ENCODE data around the gene SPRED1. TPM values are rescaled to one million over a fixed set of nuclear protein-coding genes. Genes with fewer than 3 reads are reported as not detected.
"Not testable (repeated sequence)": the region's sequence is repeated elsewhere in the genome, so short reads cannot be mapped to it uniquely, and the experiment has no call there.

SPRED1 gene
- total and polyA plus RNA-seq, 4 donors = 10.3 to 54.6 (median 25.1) TPM

DNA sequence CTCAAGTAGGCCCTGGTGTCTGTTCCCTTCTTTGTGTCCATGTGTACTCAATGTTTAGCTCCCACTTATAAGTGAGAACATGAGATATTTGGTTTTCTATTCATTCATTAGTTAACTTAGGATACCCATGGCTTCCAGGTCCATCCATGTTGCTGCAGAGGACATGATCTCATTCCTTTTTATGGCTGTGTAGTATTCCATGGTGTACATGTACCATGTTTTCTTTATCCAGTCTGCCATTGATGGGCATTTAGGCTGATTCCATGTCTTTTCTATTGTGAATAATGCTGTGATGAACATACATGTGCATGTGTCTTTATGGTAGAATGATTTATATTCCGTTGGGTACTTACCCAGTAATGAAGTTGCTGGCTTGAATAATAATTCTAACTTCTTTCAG, 24.6 kb downstream of the SPRED1 start:
- ATAC-seq (ENCODE audit: low FRiP score); H3K4me3 ChIP-seq (ENCODE audit: low read length in 2 of 2); H3K27me3 ChIP-seq (ENCODE audit: control insufficient read depth in 1 of 2, insufficient read depth in 2 of 2, low read length in 1 of 2); H3K9me3 ChIP-seq (ENCODE audit: control insufficient read depth, low read length); intact Hi-C loops (cut with DNase I); H3K4me1 ChIP-seq (ENCODE audit: control insufficient read depth in 1 of 2, insufficient read depth in 2 of 2, low read length in 2 of 2); DNase-seq; H3K36me3 ChIP-seq (ENCODE audit: control insufficient read depth in 1 of 2, insufficient read depth in 2 of 2, low read length in 1 of 2); H3K27ac ChIP-seq (ENCODE audit: low read depth in 1 of 2, low read length in 2 of 2): not testable (repeated sequence)
- 0% methylated on average over 1 of the region's 1 CpG for WGBS, 2 donors

DNA sequence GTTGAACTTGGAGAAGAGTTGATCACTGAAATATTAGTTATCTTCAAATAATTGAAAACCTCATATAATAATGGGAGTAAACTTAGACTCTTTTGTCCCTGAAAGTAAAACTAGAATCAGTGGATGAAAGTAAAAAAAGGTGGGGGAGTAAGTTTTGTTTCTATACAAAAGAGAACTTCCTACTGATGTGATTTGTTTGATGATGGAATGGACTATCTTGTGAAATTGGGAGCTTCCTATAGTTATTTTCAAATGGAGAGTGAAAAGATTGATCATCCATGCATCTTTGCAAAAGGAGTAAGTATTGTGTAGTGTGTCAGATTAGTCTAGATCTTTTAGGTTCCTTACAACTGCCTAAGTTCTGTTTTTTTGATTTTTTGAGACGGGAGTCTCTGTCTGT, 28.4 kb downstream of the SPRED1 start:
- no peak overlapping the region for H3K27ac ChIP-seq (ENCODE audit: low read depth in 1 of 2, low read length in 2 of 2)
- WGBS, 2 donors = 87 to 89% methylated on average over 1 of the region's 1 CpG
- H3K27me3 ChIP-seq (ENCODE audit: control insufficient read depth in 1 of 2, insufficient read depth in 2 of 2, low read length in 1 of 2) = no peaks in the 10 kb centered on the region
- ATAC-seq (ENCODE audit: low FRiP score) (no peak), DNase-seq (no peak)
- peaks cover 0 to 5% of the 10 kb centered on the region in 2 donors for H3K4me1 ChIP-seq (ENCODE audit: control insufficient read depth in 1 of 2, insufficient read depth in 2 of 2, low read length in 2 of 2)
- no peaks in the 10 kb centered on the region for H3K9me3 ChIP-seq (ENCODE audit: control insufficient read depth, low read length)
- intact Hi-C loops (cut with DNase I) = no loop called here
- no peak overlapping the region for H3K4me3 ChIP-seq (ENCODE audit: low read length in 2 of 2)
- H3K36me3 ChIP-seq (ENCODE audit: control insufficient read depth in 1 of 2, insufficient read depth in 2 of 2, low read length in 1 of 2) = no peaks in the 10 kb centered on the region

DNA sequence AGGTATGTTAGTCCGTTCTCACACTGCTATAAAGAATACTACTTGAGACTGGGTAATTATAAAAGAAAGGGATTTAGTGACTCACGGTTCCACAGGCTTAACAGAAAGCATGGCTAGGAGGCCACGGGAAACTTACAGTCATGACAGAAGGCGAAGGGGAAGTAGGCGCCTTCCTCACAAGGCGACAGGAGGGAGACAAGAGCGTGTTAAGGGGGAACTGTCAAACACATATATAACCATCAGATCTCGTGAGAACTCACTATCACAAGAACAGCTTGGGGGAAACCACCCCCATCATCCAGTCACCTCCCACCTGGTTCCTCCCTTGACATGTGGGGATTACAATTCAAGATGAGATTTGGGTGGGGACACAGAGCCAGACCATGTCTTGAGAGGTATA, 30.4 kb downstream of the SPRED1 start:
- Histone ChIP-seq H3K4me3 (ENCODE audit: low read length in 2 of 2) (no peak overlapping the region), H3K9me3 (ENCODE audit: control insufficient read depth, low read length) (no peaks in the 10 kb centered on the region), H3K27me3 (ENCODE audit: control insufficient read depth in 1 of 2, insufficient read depth in 2 of 2, low read length in 1 of 2) (no peaks in the 10 kb centered on the region), H3K27ac (ENCODE audit: low read depth in 1 of 2, low read length in 2 of 2) (no peak overlapping the region), H3K36me3 (ENCODE audit: control insufficient read depth in 1 of 2, insufficient read depth in 2 of 2, low read length in 1 of 2) (no peaks in the 10 kb centered on the region), H3K4me1 (ENCODE audit: control insufficient read depth in 1 of 2, insufficient read depth in 2 of 2, low read length in 2 of 2) (peaks cover 0 to 5% of the 10 kb centered on the region in 2 donors)
- 77 to 82% methylated on average over 8 of the region's 8 CpGs for WGBS, 2 donors
- DNase-seq = no peak
- ATAC-seq (ENCODE audit: low FRiP score) = no peak
- intact Hi-C loops (cut with DNase I) = no loop called here

DNA sequence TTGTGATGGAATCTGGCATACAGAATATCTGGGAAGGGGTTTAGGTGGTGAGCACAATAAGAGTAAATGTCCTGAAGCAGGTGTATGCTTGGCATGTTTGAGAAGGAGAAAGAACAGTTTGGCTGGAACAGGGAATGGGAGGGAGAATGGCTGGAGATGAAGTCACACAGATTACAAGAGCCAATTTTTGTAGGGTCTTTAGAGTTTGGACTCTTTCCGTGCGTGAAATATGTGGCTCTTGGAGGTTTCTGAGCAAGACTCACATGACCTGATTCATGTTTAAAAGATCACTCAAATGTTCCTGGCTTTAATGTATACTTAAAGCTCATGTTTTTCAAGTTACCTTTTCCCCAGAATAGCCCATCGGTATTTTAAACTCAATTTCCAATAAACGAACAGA, 32.8 kb downstream of the SPRED1 start:
- WGBS, 2 donors = 35 to 40% methylated on average over 4 of the region's 4 CpGs

DNA sequence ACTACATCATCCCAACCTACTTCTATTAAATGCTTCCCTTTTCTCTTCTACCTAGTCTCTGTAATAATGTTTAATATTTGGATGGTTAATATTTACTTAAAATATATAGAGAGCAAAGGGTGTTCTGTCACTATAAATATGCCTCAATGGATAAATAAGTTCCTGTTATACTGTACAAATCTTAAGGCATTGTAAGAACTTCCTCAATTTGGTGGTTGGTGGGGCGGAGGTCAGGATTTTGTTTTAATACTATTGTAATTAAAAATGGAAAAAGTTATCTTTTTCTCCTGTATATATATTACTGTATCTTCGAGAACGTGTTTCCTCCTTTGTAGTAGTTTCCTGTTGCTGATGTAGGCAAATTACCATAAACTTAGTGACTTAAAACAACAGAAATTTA, 41.5 kb downstream of the SPRED1 start:
- Histone ChIP-seq H3K4me3 (ENCODE audit: low read length in 2 of 2) (no peak overlapping the region), H3K27ac (ENCODE audit: low read depth in 1 of 2, low read length in 2 of 2) (no peak overlapping the region), H3K9me3 (ENCODE audit: control insufficient read depth, low read length) (no peaks in the 10 kb centered on the region), H3K4me1 (ENCODE audit: control insufficient read depth in 1 of 2, insufficient read depth in 2 of 2, low read length in 2 of 2) (peaks cover 0 to 1% of the 10 kb centered on the region in 2 donors), H3K27me3 (ENCODE audit: control insufficient read depth in 1 of 2, insufficient read depth in 2 of 2, low read length in 1 of 2) (no peaks in the 10 kb centered on the region), H3K36me3 (ENCODE audit: control insufficient read depth in 1 of 2, insufficient read depth in 2 of 2, low read length in 1 of 2) (no peaks in the 10 kb centered on the region)
- no peak for ATAC-seq (ENCODE audit: low FRiP score)
- intact Hi-C loops (cut with DNase I) = no loop called here
- WGBS, 2 donors = 49 to 53% methylated on average over 3 of the region's 3 CpGs
- DNase-seq = no peak

More for the DNA sequence above, 32.8 kb downstream of the SPRED1 start:
- peaks cover 0 to 5% of the 10 kb centered on the region in 2 donors for H3K4me1 ChIP-seq (ENCODE audit: control insufficient read depth in 1 of 2, insufficient read depth in 2 of 2, low read length in 2 of 2)
- ATAC-seq (ENCODE audit: low FRiP score) (no peak), DNase-seq (no peak)
- H3K27ac ChIP-seq (ENCODE audit: low read depth in 1 of 2, low read length in 2 of 2) = no peak overlapping the region
- no peak overlapping the region for H3K4me3 ChIP-seq (ENCODE audit: low read length in 2 of 2)
- H3K9me3 ChIP-seq (ENCODE audit: control insufficient read depth, low read length) = no peaks in the 10 kb centered on the region
- H3K36me3 ChIP-seq (ENCODE audit: control insufficient read depth in 1 of 2, insufficient read depth in 2 of 2, low read length in 1 of 2) = no peaks in the 10 kb centered on the region
- intact Hi-C loops (cut with DNase I) = no loop called here
- H3K27me3 ChIP-seq (ENCODE audit: control insufficient read depth in 1 of 2, insufficient read depth in 2 of 2, low read length in 1 of 2) = no peaks in the 10 kb centered on the region

DNA sequence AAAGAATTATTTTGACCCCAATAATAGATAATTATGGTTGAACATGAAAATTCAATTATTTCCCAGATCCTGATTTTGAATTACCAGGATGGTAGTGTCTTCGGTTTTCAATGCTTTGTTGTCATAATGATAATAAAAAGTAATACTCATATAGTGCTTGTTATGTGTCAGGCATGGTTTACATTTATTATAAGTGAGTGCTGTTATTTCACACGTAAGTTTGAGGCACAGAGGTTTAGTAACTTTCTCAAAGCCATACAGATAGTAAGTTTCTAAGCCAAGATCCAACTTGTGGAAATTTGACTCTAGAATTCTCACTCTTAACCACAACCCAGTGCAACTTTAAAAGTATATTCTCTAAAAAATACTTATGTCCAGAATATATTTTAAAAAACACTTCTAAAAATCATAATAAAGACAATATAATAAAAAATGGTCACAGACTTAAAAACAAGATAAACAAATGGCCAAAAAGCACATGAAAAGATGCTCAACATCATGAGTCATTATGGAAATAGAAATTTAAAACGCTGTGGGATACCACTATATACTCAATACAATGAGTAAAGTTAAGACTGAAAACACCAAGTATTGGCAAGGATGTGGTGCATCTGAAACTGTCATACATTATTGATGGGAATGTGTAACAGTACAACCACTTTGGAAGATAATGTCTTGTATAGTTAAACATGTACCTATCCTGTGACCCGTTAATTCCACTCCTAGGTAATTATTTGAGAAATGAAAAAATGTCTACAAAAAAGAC, 45.2 kb downstream of the SPRED1 start:
- peaks cover 0 to 1% of the 10 kb centered on the region in 2 donors for H3K4me1 ChIP-seq (ENCODE audit: control insufficient read depth in 1 of 2, insufficient read depth in 2 of 2, low read length in 2 of 2)
- H3K36me3 ChIP-seq (ENCODE audit: control insufficient read depth in 1 of 2, insufficient read depth in 2 of 2, low read length in 1 of 2) = peaks cover 0 to 1% of the 10 kb centered on the region in 2 donors
- no peak overlapping the region for H3K27ac ChIP-seq (ENCODE audit: low read depth in 1 of 2, low read length in 2 of 2)
- DNase-seq (no peak), ATAC-seq (ENCODE audit: low FRiP score) (no peak)
- H3K9me3 ChIP-seq (ENCODE audit: control insufficient read depth, low read length) = no peaks in the 10 kb centered on the region
- no peaks in the 10 kb centered on the region for H3K27me3 ChIP-seq (ENCODE audit: control insufficient read depth in 1 of 2, insufficient read depth in 2 of 2, low read length in 1 of 2)
- no peak overlapping the region for H3K4me3 ChIP-seq (ENCODE audit: low read length in 2 of 2)
- WGBS, 2 donors = 64 to 67% methylated on average over 4 of the region's 4 CpGs
- intact Hi-C loops (cut with DNase I) = no loop called here

DNA sequence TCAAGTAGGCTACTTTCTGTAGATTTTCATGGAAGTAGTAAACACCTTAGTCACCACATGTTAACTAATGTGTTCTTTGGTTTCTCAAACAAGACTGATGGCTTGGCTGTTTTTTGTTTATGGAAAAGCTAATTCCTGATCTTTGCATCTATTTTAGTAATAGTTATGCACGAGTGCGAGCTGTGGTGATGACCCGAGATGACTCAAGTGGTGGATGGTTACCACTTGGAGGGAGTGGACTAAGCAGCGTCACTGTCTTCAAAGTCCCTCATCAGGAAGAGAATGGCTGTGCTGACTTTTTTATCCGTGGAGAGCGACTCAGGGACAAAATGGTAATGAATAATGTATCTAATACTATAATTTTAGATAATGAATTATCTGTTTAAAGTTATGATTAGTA, 46.6 kb downstream of the SPRED1 start:
- no peak overlapping the region for H3K27ac ChIP-seq (ENCODE audit: low read depth in 1 of 2, low read length in 2 of 2)
- DNase-seq (no peak), ATAC-seq (ENCODE audit: low FRiP score) (no peak)
- peaks cover 0 to 1% of the 10 kb centered on the region in 2 donors for H3K4me1 ChIP-seq (ENCODE audit: control insufficient read depth in 1 of 2, insufficient read depth in 2 of 2, low read length in 2 of 2)
- no peaks in the 10 kb centered on the region for H3K9me3 ChIP-seq (ENCODE audit: control insufficient read depth, low read length)
- H3K27me3 ChIP-seq (ENCODE audit: control insufficient read depth in 1 of 2, insufficient read depth in 2 of 2, low read length in 1 of 2) = no peaks in the 10 kb centered on the region
- no peak overlapping the region for H3K4me3 ChIP-seq (ENCODE audit: low read length in 2 of 2)
- intact Hi-C loops (cut with DNase I) = no loop called here
- peaks cover 0 to 1% of the 10 kb centered on the region in 2 donors for H3K36me3 ChIP-seq (ENCODE audit: control insufficient read depth in 1 of 2, insufficient read depth in 2 of 2, low read length in 1 of 2)
- WGBS, 2 donors = 84 to 86% methylated on average over 6 of the region's 6 CpGs

DNA sequence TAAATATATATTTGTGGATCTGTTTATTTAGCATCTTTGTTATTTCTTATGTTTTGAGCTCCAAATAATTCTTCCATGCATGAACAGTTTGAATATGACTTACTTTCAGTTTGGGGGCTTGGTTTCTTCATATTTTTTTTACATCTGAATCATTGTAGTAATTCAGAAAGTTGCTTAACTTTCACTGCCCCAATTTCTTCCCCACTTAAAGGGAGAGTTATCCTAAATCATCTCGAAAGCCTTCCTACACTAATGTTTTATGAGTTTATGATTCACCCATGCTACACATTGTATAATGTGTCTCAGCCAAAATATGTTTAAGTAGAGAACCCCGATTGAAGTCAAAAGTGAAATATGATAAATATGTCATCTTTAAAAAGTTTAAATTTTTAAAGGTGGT, 47.8 kb downstream of the SPRED1 start:
- intact Hi-C loops (cut with DNase I) = no loop called here
- 80 to 90% methylated on average over 2 of the region's 2 CpGs for WGBS, 2 donors

DNA sequence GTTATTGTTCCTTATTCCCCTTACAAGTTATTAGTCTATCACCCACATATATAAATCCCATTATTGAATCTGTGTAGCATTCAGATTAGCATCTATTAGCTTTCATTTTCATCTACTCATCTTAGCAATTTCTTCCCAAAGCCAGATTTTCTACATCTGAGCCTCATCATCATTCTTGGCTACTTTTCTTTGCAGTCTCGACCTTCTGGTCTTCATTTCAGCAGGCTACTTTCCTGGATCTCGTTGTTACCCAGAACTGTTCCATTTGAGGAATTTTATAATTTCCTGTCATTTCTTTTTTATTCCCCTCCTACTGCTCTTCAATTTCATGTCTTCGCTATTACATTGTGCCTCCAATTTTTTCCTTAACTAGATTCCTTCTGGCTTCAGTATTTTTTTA, 51.8 kb downstream of the SPRED1 start:
- no peak overlapping the region for H3K4me3 ChIP-seq (ENCODE audit: low read length in 2 of 2)
- no peak for DNase-seq
- no peak for ATAC-seq (ENCODE audit: low FRiP score)
- H3K4me1 ChIP-seq (ENCODE audit: control insufficient read depth in 1 of 2, insufficient read depth in 2 of 2, low read length in 2 of 2) = no peaks in the 10 kb centered on the region
- H3K36me3 ChIP-seq (ENCODE audit: control insufficient read depth in 1 of 2, insufficient read depth in 2 of 2, low read length in 1 of 2) = peaks cover 0 to 1% of the 10 kb centered on the region in 2 donors
- no peaks in the 10 kb centered on the region for H3K27me3 ChIP-seq (ENCODE audit: control insufficient read depth in 1 of 2, insufficient read depth in 2 of 2, low read length in 1 of 2)
- intact Hi-C loops (cut with DNase I) = no loop called here
- WGBS, 2 donors = 81 to 83% methylated on average over 3 of the region's 3 CpGs
- H3K27ac ChIP-seq (ENCODE audit: low read depth in 1 of 2, low read length in 2 of 2) = no peak overlapping the region
- no peaks in the 10 kb centered on the region for H3K9me3 ChIP-seq (ENCODE audit: control insufficient read depth, low read length)

More for the DNA sequence above, 47.8 kb downstream of the SPRED1 start:
- H3K4me3 ChIP-seq (ENCODE audit: low read length in 2 of 2) = no peak overlapping the region
- no peaks in the 10 kb centered on the region for H3K27me3 ChIP-seq (ENCODE audit: control insufficient read depth in 1 of 2, insufficient read depth in 2 of 2, low read length in 1 of 2)
- no peaks in the 10 kb centered on the region for H3K9me3 ChIP-seq (ENCODE audit: control insufficient read depth, low read length)
- H3K36me3 ChIP-seq (ENCODE audit: control insufficient read depth in 1 of 2, insufficient read depth in 2 of 2, low read length in 1 of 2) = peaks cover 0 to 1% of the 10 kb centered on the region in 2 donors
- H3K4me1 ChIP-seq (ENCODE audit: control insufficient read depth in 1 of 2, insufficient read depth in 2 of 2, low read length in 2 of 2) = peaks cover 0 to 1% of the 10 kb centered on the region in 2 donors
- ATAC-seq (ENCODE audit: low FRiP score) (no peak), DNase-seq (no peak)
- no peak overlapping the region for H3K27ac ChIP-seq (ENCODE audit: low read depth in 1 of 2, low read length in 2 of 2)
